HG03039 (cell line): ENCODE measurements around the gene XRCC4.

Experiments
- ATAC-seq: cut with Tn5 transposase; IDR thresholded peaks from one replicate; pipeline ENCODE4 v1.9.1; 2021; ENCODE audit warnings: mild to moderate bottlenecking, moderate library complexity; ENCODE audit not compliant: unreplicated experiment

The XRCC4 gene

DNA sequence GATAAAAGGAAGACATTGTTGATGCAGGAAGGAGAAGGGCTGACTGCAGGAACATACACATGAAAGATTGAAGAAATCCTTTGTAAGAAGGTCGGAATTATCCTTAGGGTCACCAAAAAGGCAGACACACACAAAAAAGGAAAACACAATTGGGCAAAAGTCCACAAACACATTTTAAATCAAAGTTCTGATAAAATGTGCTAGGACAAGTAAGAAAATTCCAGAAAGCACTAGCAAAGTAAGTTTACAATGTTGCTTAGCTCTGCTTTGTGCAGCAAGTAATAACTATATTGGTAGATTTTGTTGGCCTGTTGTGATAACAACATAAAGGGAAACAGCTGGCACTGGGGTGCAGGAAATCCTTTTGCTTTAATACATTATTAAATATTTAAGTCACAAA lies 294.4 kb downstream of the XRCC4 start:
- ATAC-seq: no peak

DNA sequence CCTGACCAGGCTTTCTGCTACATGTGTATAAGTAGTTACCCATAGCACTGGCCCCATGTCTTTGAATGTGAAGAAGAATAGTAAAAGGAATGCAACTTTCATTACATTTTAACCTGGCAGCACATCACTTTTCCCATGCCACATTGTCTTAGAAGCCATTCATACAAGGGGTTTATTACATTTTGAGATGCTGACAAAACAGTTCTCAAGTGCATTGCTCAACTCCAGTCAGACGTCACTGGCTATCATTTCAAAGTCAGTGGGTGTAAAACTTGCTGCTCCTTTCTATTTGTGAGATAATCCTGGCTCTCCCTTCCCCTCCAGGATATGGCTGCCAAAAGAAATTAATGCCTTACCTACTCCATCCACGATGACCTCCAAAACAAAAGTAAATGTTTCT lies 297.2 kb downstream of the XRCC4 start:
- ATAC-seq: no peak

GRCh38 chr5:83375049-83375745 lies 297.9 kb downstream of the XRCC4 start:
- ATAC-seq: no peak

GRCh38 chr5:83376461-83376860 lies 299.1 kb downstream of the XRCC4 start:
- ATAC-seq: no peak

GRCh38 chr5:83377131-83377865 lies 300.0 kb downstream of the XRCC4 start:
- ATAC-seq: no peak

DNA sequence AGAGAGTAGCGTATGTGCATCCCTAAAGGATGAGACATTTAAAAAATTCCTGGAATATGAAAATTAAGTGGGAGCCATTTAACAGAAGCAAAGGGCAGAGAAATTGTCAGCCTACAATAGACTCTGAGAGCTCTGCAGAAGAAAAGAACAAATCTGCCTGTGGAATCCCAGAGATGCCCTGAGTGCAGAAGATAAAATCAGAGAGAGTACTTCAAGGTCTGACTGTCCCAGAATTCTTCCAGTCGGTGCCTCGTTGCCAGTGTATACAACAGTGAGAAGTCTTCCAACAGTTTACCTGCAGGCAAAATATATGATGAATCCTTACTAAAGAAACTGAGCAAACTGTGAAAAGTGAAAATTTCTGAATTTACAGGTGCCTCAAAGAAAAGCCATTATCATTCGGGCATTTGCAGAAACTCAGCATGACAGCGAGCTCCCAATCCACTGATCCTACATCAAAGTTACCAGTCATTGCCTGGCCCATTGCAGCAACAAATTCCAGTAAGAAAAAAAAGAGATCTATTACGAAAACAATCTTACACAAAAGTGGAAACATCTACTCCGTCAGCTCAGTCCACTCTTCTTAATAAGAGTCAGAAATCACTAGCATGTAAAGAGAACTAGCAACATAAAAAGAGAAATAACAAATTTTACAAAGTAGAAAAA lies 301.4 kb downstream of the XRCC4 start:
- no peak for ATAC-seq

DNA sequence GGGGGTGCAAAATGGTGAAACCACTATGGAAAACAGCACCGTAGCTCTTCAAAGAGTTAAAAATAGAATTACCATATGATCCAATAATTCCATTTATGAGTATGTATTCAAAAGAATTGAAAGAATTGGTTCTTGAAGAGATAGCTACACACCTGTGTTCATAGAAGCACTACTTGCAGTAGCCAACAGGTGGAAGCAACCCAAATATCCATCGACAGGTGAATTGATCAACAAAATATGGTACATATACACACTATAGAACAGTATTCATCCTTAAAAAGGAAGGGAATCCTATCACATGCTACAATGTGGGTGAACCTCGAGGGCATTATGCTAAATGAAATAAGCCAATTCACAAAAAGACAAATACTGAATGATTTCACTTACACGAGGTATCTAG lies 308.5 kb downstream of the XRCC4 start:
- ATAC-seq: no peak

DNA sequence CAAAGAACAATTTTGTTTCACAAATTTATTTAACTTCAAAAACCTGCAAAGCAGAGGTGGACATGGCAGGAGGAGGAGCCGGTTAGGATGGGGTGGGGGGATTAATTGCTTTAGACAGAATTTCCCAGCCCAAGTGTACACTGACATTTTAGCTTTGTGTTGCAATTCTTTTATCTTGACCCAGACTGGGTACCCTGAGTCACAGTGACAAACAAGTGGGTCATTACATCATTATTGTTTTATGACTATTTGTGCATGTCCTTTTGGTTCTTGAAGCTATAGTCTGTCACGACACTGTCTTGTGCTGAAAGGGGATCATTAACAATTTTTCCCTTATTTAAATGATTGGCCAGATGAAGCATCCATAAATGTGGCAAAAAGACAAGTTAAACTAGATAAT lies 309.7 kb downstream of the XRCC4 start:
- ATAC-seq: no peak

- no peak for ATAC-seq
These were observed 311.3 kb downstream of the XRCC4 start for GRCh38 chr5:83388608-83389007.

DNA sequence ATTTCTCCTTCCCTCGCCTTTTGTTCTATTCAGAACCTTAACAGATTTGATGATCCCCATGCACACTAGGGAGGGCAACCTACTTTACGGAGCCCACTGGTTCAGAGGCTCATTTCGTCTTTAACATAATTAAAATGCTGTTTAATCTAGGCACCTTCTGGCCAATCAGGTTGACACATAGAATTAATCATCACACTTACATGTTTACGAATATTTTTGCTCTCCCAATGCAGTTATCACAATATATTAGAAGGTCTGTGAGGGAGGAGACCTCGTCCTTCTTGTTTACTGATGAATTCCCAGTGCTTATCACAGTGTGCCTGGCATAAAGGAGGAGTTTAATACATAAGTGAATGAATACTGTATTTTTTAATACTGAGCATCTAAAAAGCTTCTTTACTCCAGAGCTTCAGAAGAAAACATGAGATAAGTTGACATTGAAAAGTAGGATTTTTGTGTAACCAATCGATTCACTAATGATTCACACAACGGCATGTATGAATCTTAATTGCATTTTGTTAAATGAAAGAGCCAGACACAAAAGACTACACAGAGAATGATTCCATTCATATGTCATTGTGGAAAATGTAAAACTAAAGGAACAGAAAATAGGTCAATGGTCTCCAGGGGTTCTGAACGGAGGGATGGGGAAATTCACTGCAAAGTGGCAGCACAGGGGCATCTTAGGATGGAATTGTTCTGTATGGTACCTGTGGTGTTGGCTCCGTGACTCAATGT lies 315.6 kb downstream of the XRCC4 start:
- ATAC-seq: no peak

DNA sequence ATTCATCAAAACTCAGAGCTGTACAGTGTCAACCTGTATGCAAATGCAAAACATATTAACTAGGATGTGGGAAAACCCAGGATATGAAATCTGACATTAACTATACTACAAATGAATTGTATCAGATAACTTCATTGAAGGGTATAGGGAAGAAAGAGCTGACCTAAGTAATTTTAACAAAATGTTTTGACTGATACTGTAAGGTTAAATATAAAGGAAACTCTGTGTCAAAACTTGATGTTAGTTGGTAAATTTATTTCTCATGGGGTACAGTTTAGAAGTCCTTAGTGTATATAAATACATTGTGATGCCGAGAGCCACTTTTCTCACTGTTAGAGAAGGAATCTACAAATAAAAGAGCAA lies 316.1 kb downstream of the XRCC4 start:
- ATAC-seq: no peak

DNA sequence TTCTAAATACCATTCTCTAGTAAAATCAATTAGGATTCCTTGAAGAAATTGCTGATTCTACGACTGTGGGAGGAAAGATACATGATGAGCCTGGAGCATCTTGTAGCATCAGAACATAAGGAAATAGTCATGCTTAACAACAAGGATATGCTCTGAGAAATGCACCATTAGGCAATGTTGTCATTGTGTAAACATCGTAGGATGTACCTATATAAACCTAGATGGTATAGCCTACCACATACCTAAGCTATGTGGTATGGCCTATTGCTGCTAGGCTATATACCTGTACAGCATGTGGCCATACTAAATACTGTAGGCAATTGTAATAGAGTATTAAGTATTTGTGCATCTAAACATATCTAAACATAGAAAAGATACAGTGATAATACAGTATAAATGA lies 316.8 kb downstream of the XRCC4 start:
- ATAC-seq: no peak

DNA sequence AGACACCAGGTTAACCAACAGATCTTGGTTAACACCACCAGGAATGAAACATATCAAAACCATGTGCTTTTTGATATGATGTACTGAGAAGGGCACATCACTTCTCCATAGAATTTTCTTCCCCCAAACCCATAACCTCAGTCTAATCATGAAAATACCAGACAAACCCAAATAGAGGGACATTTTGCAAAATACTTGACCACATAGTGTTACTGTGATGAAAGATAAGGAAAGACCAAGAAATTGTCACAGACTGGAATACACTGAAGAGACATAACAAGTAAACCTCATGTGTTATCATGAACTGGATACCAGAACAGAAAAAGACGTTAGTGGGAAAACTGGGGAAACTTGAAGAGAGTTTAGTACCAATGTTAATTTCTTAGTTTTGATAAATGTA lies 319.3 kb downstream of the XRCC4 start:
- ATAC-seq: no peak

- ATAC-seq: no peak
These were observed 320.3 kb downstream of the XRCC4 start for GRCh38 chr5:83397658-83398057.

DNA sequence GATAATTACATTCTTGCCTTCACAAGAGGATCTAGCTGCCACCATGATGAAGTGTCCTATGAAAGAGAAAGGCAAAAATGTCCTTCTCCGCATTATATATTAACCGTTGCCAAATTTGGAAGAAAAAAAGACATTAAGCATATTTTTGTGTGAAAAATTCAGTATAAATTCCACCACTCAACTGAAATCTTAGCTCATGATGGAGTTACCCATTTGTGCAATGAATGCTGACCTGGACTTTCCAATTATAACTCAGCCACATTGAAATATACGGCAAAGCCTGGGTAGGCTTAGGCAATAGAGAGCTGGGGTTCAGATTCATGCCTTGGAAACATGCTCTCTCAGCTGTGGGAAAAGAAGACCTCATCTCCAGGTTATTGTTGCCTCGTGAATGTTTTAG lies 322.9 kb downstream of the XRCC4 start:
- ATAC-seq: no peak

GRCh38 chr5:83400701-83401100 lies 323.4 kb downstream of the XRCC4 start:
- no peak for ATAC-seq

DNA sequence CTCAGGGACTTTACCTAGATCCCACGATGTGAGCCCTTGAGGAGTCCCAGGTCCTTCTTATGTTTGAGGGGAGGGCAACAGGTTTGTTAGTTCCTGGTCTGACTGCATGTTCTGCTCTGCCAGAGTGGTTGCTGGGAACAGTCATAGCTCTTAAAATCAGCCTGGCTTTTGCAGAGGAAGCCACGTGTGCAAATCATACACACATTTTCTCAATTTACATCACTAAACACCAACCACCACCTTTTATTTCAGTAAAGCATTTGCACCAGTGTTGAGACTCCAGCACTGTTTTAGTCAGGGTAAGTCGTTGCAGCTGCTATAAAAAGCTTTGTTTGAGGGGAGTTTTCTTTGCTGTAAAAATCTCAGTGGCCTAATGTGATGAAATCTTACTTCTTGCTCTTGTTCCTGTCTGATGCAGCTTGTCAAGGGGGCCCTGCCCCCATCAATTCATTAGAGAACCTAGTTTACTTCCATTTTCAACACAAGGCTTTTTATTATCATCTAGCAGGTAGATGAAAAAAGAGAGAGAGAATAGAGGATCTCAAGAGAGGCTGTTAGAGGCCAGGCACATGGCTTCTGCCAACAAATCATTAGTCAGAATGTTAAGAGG lies 323.9 kb downstream of the XRCC4 start:
- ATAC-seq: no peak

DNA sequence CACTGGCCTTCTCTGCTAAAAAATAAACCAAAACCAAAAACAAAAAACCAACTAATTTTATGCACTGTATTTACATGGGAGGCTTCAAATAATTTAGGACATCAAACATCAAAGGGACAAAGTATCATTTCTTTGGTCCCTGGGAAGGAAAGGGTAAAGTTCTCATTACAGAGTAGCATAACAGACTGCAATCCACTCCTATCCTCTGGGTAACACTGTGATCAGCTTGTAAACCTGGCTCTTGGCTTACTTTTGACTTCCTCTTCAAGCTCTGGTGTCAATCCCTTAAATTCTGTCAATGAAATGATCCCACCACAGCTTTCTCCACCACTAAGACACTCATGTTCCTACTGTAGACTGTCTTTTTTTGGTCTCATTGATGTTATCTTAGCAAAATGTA lies 324.4 kb downstream of the XRCC4 start:
- no peak for ATAC-seq
